NK-92 treated with Interleukin-12 subunit alpha and Interleukin-12 subunit beta, amount 100 ng/mL, for 24 hours (cell line): ENCODE results near the gene LIPC.

Source experiments
- DNase-seq: peaks from one replicate; lab custom pipeline; 2025; lab: John Stamatoyannopoulos, UW

LIPC gene

GRCh38 chr15:58406811-58407210, 25.0 kb upstream of the LIPC start:
- no peak for DNase-seq

- DNase-seq: no peak
These were observed 24.5 kb upstream of the LIPC start for GRCh38 chr15:58407236-58407775.

- DNase-seq: no peak
These were observed 24.0 kb upstream of the LIPC start for GRCh38 chr15:58407778-58408177.

GRCh38 chr15:58409861-58410260, 21.9 kb upstream of the LIPC start:
- no peak for DNase-seq

- no peak for DNase-seq
These were observed 21.4 kb upstream of the LIPC start for GRCh38 chr15:58410353-58410752.

GRCh38 chr15:58413253-58413652, 18.5 kb upstream of the LIPC start:
- DNase-seq: no peak

- DNase-seq: no peak
These were observed 16.2 kb upstream of the LIPC start for GRCh38 chr15:58415636-58416035.

GRCh38 chr15:58416963-58417362, 14.8 kb upstream of the LIPC start:
- DNase-seq: no peak

GRCh38 chr15:58418135-58418534, 13.7 kb upstream of the LIPC start:
- DNase-seq: no peak

- no peak for DNase-seq
These were observed 11.8 kb upstream of the LIPC start for GRCh38 chr15:58419803-58420524.

- no peak for DNase-seq
These were observed 11.2 kb upstream of the LIPC start for GRCh38 chr15:58420579-58421043.

GRCh38 chr15:58423205-58423604, 8.6 kb upstream of the LIPC start:
- no peak for DNase-seq

GRCh38 chr15:58423831-58424608, 7.8 kb upstream of the LIPC start:
- no peak for DNase-seq

- no peak for DNase-seq
These were observed 7.1 kb upstream of the LIPC start for GRCh38 chr15:58424722-58425121.

- no peak for DNase-seq
These were observed 6.6 kb upstream of the LIPC start for GRCh38 chr15:58425185-58425584.

- DNase-seq: no peak
These were observed 6.0 kb upstream of the LIPC start for GRCh38 chr15:58425834-58426233.

- no peak for DNase-seq
These were observed 5.3 kb upstream of the LIPC start for GRCh38 chr15:58426501-58426900.

- no peak for DNase-seq
These were observed 3.8 kb upstream of the LIPC start for GRCh38 chr15:58427987-58428386.

- no peak for DNase-seq
These were observed 1.5 kb upstream of the LIPC start for GRCh38 chr15:58430224-58430787.

GRCh38 chr15:58432401-58432800, 610 bp downstream of the LIPC start:
- DNase-seq: no peak

- no peak for DNase-seq
These were observed 2.0 kb downstream of the LIPC start for GRCh38 chr15:58433597-58434333.

- DNase-seq: no peak
These were observed 2.6 kb downstream of the LIPC start for GRCh38 chr15:58434334-58434875.
